Measurements from ENCODE around the gene INO80E.

Gene INO80E

GRCh38 chr16:30041841-30042240 is 45.8 kb downstream of the INO80E start:
- DNase-seq (ENCODE audit: insufficient read length, low spot score) (no peak), FAIRE-seq (no peak)
- peak; percentile 38 for TF ChIP-seq CTCF (IDR thresholded peaks at IDR 0.05; ENCODE audit: insufficient read depth, missing control alignments)

GRCh38 chr16:30046178-30046577 is 50.1 kb downstream of the INO80E start:
- DNase-seq (ENCODE audit: insufficient read length, low spot score) = no peak
- FAIRE-seq = no peak
- TF ChIP-seq CTCF (IDR thresholded peaks at IDR 0.05; ENCODE audit: insufficient read depth, missing control alignments) = no peak

GRCh38 chr16:30046588-30046987 is 50.5 kb downstream of the INO80E start:
- no peak for TF ChIP-seq CTCF (IDR thresholded peaks at IDR 0.05; ENCODE audit: insufficient read depth, missing control alignments)
- FAIRE-seq = no peak
- DNase-seq (ENCODE audit: insufficient read length, low spot score) = no peak

- FAIRE-seq = no peak
- no peak for TF ChIP-seq CTCF (IDR thresholded peaks at IDR 0.05; ENCODE audit: insufficient read depth, missing control alignments)
- no peak for DNase-seq (ENCODE audit: insufficient read length, low spot score)
Observed at GRCh38 chr16:30049871-30050270, 53.8 kb downstream of the INO80E start.

GRCh38 chr16:30051518-30051917 is 55.5 kb downstream of the INO80E start:
- TF ChIP-seq CTCF (IDR thresholded peaks at IDR 0.05; ENCODE audit: insufficient read depth, missing control alignments) = no peak
- FAIRE-seq (no peak), DNase-seq (ENCODE audit: insufficient read length, low spot score) (no peak)

- DNase-seq (ENCODE audit: insufficient read length, low spot score) (peak; percentile 99), FAIRE-seq (no peak)
- no peak for TF ChIP-seq CTCF (IDR thresholded peaks at IDR 0.05; ENCODE audit: insufficient read depth, missing control alignments)
Observed at GRCh38 chr16:30052671-30053372, 56.8 kb downstream of the INO80E start.

GRCh38 chr16:30053376-30054015 is 57.5 kb downstream of the INO80E start:
- FAIRE-seq = no peak
- no peak for DNase-seq (ENCODE audit: insufficient read length, low spot score)

More at GRCh38 chr16:30053376-30054015, 57.5 kb downstream of the INO80E start:
- no peak for TF ChIP-seq CTCF (IDR thresholded peaks at IDR 0.05; ENCODE audit: insufficient read depth, missing control alignments)
